ENCODE measurements around the gene SRSF12. TPM values are rescaled to one million over a fixed set of nuclear protein-coding genes. Genes with fewer than 3 reads are reported as not detected.
A peak's percentile ranks its signal among the peaks of the same experiment; 100 is the strongest.

Gene SRSF12
- total RNA-seq, 1 donor from 2014 or later, result 2.6 TPM

GRCh38 chr6:89145091-89145955 is 27.5 kb upstream of the SRSF12 start:
- Histone ChIP-seq H3K9ac (ENCODE audit: low read depth in 1 of 3, low read length in 3 of 3) (peak overlapping the region; percentile 93 to 97 (median 96)), H3K4me3 (ENCODE audit: low read length in 3 of 3) (peak overlapping the region; percentile 73 to 91 (median 89)), H3K9me3 (ENCODE audit: control insufficient read depth in 3 of 3, low read length in 3 of 3) (no peaks in the 10 kb centered on the region), H3K27me3 (ENCODE audit: control insufficient read depth in 3 of 3, insufficient read depth in 3 of 3, low read length in 3 of 3) (no peaks in the 10 kb centered on the region), H3K27ac (ENCODE audit: low read depth, low read length) (peak overlapping the region; percentile 99), H3K36me3 (ENCODE audit: control insufficient read depth in 3 of 3, insufficient read depth in 3 of 3, low read length in 3 of 3) (peaks cover 1 to 7% (median 3%) of the 10 kb centered on the region in 3 donors), H3K4me1 (ENCODE audit: control insufficient read depth in 3 of 3, insufficient read depth in 3 of 3, low read length in 3 of 3) (peaks cover 2 to 17% (median 15%) of the 10 kb centered on the region in 3 donors)

- Histone ChIP-seq H3K4me3 (ENCODE audit: low read length in 3 of 3) (no peak overlapping the region), H3K27ac (ENCODE audit: low read depth, low read length) (peak overlapping the region; percentile 32), H3K4me1 (ENCODE audit: control insufficient read depth in 3 of 3, insufficient read depth in 3 of 3, low read length in 3 of 3) (peaks cover 2 to 17% (median 13%) of the 10 kb centered on the region in 3 donors), H3K27me3 (ENCODE audit: control insufficient read depth in 3 of 3, insufficient read depth in 3 of 3, low read length in 3 of 3) (no peaks in the 10 kb centered on the region), H3K9ac (ENCODE audit: low read depth in 1 of 3, low read length in 3 of 3) (peak overlapping the region in 1 of 3 donors; percentile 39), H3K9me3 (ENCODE audit: control insufficient read depth in 3 of 3, low read length in 3 of 3) (no peaks in the 10 kb centered on the region), H3K36me3 (ENCODE audit: control insufficient read depth in 3 of 3, insufficient read depth in 3 of 3, low read length in 3 of 3) (no peaks in the 10 kb centered on the region)
Measured at GRCh38 chr6:89144354-89144906, 26.6 kb upstream of the SRSF12 start.

GRCh38 chr6:89140347-89141156 is 22.7 kb upstream of the SRSF12 start:
- H3K27ac ChIP-seq (ENCODE audit: low read depth, low read length), result no peak overlapping the region
- no peak overlapping the region for H3K4me3 ChIP-seq (ENCODE audit: low read length in 3 of 3)
- H3K36me3 ChIP-seq (ENCODE audit: control insufficient read depth in 3 of 3, insufficient read depth in 3 of 3, low read length in 3 of 3), result peaks cover 0 to 3% (median 0%) of the 10 kb centered on the region in 3 donors
- no peaks in the 10 kb centered on the region for H3K27me3 ChIP-seq (ENCODE audit: control insufficient read depth in 3 of 3, insufficient read depth in 3 of 3, low read length in 3 of 3)
- H3K9me3 ChIP-seq (ENCODE audit: control insufficient read depth in 3 of 3, low read length in 3 of 3), result no peaks in the 10 kb centered on the region
- H3K9ac ChIP-seq (ENCODE audit: low read depth in 1 of 3, low read length in 3 of 3), result no peak overlapping the region
- H3K4me1 ChIP-seq (ENCODE audit: control insufficient read depth in 3 of 3, insufficient read depth in 3 of 3, low read length in 3 of 3), result peaks cover 7 to 18% (median 15%) of the 10 kb centered on the region in 3 donors

GRCh38 chr6:89139509-89140346 is 21.9 kb upstream of the SRSF12 start:
- Histone ChIP-seq H3K9ac (ENCODE audit: low read depth in 1 of 3, low read length in 3 of 3) (no peak overlapping the region), H3K4me1 (ENCODE audit: control insufficient read depth in 3 of 3, insufficient read depth in 3 of 3, low read length in 3 of 3) (peaks cover 5 to 12% (median 12%) of the 10 kb centered on the region in 3 donors), H3K4me3 (ENCODE audit: low read length in 3 of 3) (no peak overlapping the region), H3K36me3 (ENCODE audit: control insufficient read depth in 3 of 3, insufficient read depth in 3 of 3, low read length in 3 of 3) (peaks cover 0 to 3% (median 0%) of the 10 kb centered on the region in 3 donors), H3K9me3 (ENCODE audit: control insufficient read depth in 3 of 3, low read length in 3 of 3) (no peaks in the 10 kb centered on the region), H3K27me3 (ENCODE audit: control insufficient read depth in 3 of 3, insufficient read depth in 3 of 3, low read length in 3 of 3) (no peaks in the 10 kb centered on the region), H3K27ac (ENCODE audit: low read depth, low read length) (no peak overlapping the region)

- Histone ChIP-seq H3K4me1 (ENCODE audit: control insufficient read depth in 3 of 3, insufficient read depth in 3 of 3, low read length in 3 of 3) (peaks cover 5 to 7% (median 5%) of the 10 kb centered on the region in 3 donors), H3K27me3 (ENCODE audit: control insufficient read depth in 3 of 3, insufficient read depth in 3 of 3, low read length in 3 of 3) (no peaks in the 10 kb centered on the region), H3K9ac (ENCODE audit: low read depth in 1 of 3, low read length in 3 of 3) (no peak overlapping the region), H3K9me3 (ENCODE audit: control insufficient read depth in 3 of 3, low read length in 3 of 3) (no peaks in the 10 kb centered on the region), H3K4me3 (ENCODE audit: low read length in 3 of 3) (no peak overlapping the region), H3K36me3 (ENCODE audit: control insufficient read depth in 3 of 3, insufficient read depth in 3 of 3, low read length in 3 of 3) (peaks cover 0 to 3% (median 0%) of the 10 kb centered on the region in 3 donors), H3K27ac (ENCODE audit: low read depth, low read length) (no peak overlapping the region)
Measured at GRCh38 chr6:89138173-89138572, 20.3 kb upstream of the SRSF12 start.

GRCh38 chr6:89134723-89135122 is 16.9 kb upstream of the SRSF12 start:
- Histone ChIP-seq H3K9me3 (ENCODE audit: control insufficient read depth in 3 of 3, low read length in 3 of 3) (no peaks in the 10 kb centered on the region), H3K36me3 (ENCODE audit: control insufficient read depth in 3 of 3, insufficient read depth in 3 of 3, low read length in 3 of 3) (peaks cover 0 to 5% (median 0%) of the 10 kb centered on the region in 3 donors), H3K27ac (ENCODE audit: low read depth, low read length) (no peak overlapping the region), H3K9ac (ENCODE audit: low read depth in 1 of 3, low read length in 3 of 3) (no peak overlapping the region), H3K27me3 (ENCODE audit: control insufficient read depth in 3 of 3, insufficient read depth in 3 of 3, low read length in 3 of 3) (no peaks in the 10 kb centered on the region), H3K4me1 (ENCODE audit: control insufficient read depth in 3 of 3, insufficient read depth in 3 of 3, low read length in 3 of 3) (peaks cover 0 to 5% (median 5%) of the 10 kb centered on the region in 3 donors), H3K4me3 (ENCODE audit: low read length in 3 of 3) (no peak overlapping the region)

GRCh38 chr6:89133981-89134380 is 16.1 kb upstream of the SRSF12 start:
- Histone ChIP-seq H3K27me3 (ENCODE audit: control insufficient read depth in 3 of 3, insufficient read depth in 3 of 3, low read length in 3 of 3) (no peaks in the 10 kb centered on the region), H3K27ac (ENCODE audit: low read depth, low read length) (no peak overlapping the region), H3K4me3 (ENCODE audit: low read length in 3 of 3) (no peak overlapping the region), H3K9me3 (ENCODE audit: control insufficient read depth in 3 of 3, low read length in 3 of 3) (no peaks in the 10 kb centered on the region), H3K9ac (ENCODE audit: low read depth in 1 of 3, low read length in 3 of 3) (no peak overlapping the region), H3K36me3 (ENCODE audit: control insufficient read depth in 3 of 3, insufficient read depth in 3 of 3, low read length in 3 of 3) (peaks cover 0 to 5% (median 0%) of the 10 kb centered on the region in 3 donors), H3K4me1 (ENCODE audit: control insufficient read depth in 3 of 3, insufficient read depth in 3 of 3, low read length in 3 of 3) (peaks cover 0 to 5% (median 5%) of the 10 kb centered on the region in 3 donors)

- H3K9me3 ChIP-seq (ENCODE audit: control insufficient read depth in 3 of 3, low read length in 3 of 3), result no peaks in the 10 kb centered on the region
- no peak overlapping the region for H3K4me3 ChIP-seq (ENCODE audit: low read length in 3 of 3)
- peaks cover 0 to 3% (median 0%) of the 10 kb centered on the region in 3 donors for H3K4me1 ChIP-seq (ENCODE audit: control insufficient read depth in 3 of 3, insufficient read depth in 3 of 3, low read length in 3 of 3)
- H3K36me3 ChIP-seq (ENCODE audit: control insufficient read depth in 3 of 3, insufficient read depth in 3 of 3, low read length in 3 of 3), result peaks cover 0 to 5% (median 0%) of the 10 kb centered on the region in 3 donors
- H3K9ac ChIP-seq (ENCODE audit: low read depth in 1 of 3, low read length in 3 of 3), result no peak overlapping the region
- no peaks in the 10 kb centered on the region for H3K27me3 ChIP-seq (ENCODE audit: control insufficient read depth in 3 of 3, insufficient read depth in 3 of 3, low read length in 3 of 3)
- H3K27ac ChIP-seq (ENCODE audit: low read depth, low read length), result no peak overlapping the region
Measured at GRCh38 chr6:89132057-89132456, 14.2 kb upstream of the SRSF12 start.

GRCh38 chr6:89131599-89131998 is 13.7 kb upstream of the SRSF12 start:
- H3K4me1 ChIP-seq (ENCODE audit: control insufficient read depth in 3 of 3, insufficient read depth in 3 of 3, low read length in 3 of 3), result peaks cover 0 to 3% (median 0%) of the 10 kb centered on the region in 3 donors
- H3K4me3 ChIP-seq (ENCODE audit: low read length in 3 of 3), result no peak overlapping the region
- no peak overlapping the region for H3K9ac ChIP-seq (ENCODE audit: low read depth in 1 of 3, low read length in 3 of 3)
- H3K27me3 ChIP-seq (ENCODE audit: control insufficient read depth in 3 of 3, insufficient read depth in 3 of 3, low read length in 3 of 3), result no peaks in the 10 kb centered on the region
- H3K9me3 ChIP-seq (ENCODE audit: control insufficient read depth in 3 of 3, low read length in 3 of 3), result no peaks in the 10 kb centered on the region
- no peak overlapping the region for H3K27ac ChIP-seq (ENCODE audit: low read depth, low read length)
- H3K36me3 ChIP-seq (ENCODE audit: control insufficient read depth in 3 of 3, insufficient read depth in 3 of 3, low read length in 3 of 3), result peaks cover 0 to 5% (median 0%) of the 10 kb centered on the region in 3 donors
